MM.1S (cell line): ENCODE measurements around the gene PCDHB7.
"Not testable (repeated sequence)": the region's sequence is repeated elsewhere in the genome, so short reads cannot be mapped to it uniquely, and the experiment has no call there.

Experiments
- EZH2 ChIP-seq: fragments of 300-600 bp; sonication (generic); optimal IDR thresholded peaks from 2 replicates; pipeline ENCODE3; 2017; ENCODE audit warnings: low read depth, mild to moderate bottlenecking, antibody characterized with exemption, low read length, mixed read lengths
- EZH2phosphoT487 ChIP-seq: fragments of 300-600 bp; sonication (generic); IDR thresholded peaks from 2 replicates; pipeline ENCODE4 v1.6.1; 2018; ENCODE audit warnings: antibody characterized with exemption, low read length
- TF ChIP-seq, protein P1 (sequence below): fragments of 300-600 bp; sonication (generic); IDR thresholded peaks from 2 replicates; pipeline ENCODE4 v1.5.1; 2016; ENCODE audit warnings: antibody characterized with exemption, low read length, mixed read lengths

DNA sequence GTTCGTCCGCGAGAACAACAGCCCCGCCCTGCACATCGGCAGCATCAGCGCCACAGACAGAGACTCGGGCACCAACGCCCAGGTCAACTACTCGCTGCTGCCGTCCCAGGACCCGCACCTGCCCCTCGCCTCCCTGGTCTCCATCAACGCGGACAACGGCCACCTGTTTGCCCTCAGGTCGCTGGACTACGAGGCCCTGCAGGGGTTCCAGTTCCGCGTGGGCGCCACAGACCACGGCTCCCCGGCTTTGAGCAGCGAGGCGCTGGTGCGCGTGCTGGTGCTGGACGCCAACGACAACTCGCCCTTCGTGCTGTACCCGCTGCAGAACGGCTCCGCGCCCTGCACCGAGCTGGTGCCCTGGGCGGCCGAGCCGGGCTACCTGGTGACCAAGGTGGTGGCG, 37.8 kb downstream of the PCDHB7 start:
- TF ChIP-seq, protein P1, sequence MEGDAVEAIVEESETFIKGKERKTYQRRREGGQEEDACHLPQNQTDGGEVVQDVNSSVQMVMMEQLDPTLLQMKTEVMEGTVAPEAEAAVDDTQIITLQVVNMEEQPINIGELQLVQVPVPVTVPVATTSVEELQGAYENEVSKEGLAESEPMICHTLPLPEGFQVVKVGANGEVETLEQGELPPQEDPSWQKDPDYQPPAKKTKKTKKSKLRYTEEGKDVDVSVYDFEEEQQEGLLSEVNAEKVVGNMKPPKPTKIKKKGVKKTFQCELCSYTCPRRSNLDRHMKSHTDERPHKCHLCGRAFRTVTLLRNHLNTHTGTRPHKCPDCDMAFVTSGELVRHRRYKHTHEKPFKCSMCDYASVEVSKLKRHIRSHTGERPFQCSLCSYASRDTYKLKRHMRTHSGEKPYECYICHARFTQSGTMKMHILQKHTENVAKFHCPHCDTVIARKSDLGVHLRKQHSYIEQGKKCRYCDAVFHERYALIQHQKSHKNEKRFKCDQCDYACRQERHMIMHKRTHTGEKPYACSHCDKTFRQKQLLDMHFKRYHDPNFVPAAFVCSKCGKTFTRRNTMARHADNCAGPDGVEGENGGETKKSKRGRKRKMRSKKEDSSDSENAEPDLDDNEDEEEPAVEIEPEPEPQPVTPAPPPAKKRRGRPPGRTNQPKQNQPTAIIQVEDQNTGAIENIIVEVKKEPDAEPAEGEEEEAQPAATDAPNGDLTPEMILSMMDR: not testable (repeated sequence)
- not testable (repeated sequence) for TF ChIP-seq EZH2phosphoT487, EZH2
